ENCODE measurements around the gene C1orf185.

GRCh38 chr1:51086496-51087271 is 15.3 kb upstream of the C1orf185 start:
- TF ChIP-seq EGR1 (IDR thresholded peaks at IDR 0.05) = no peak
- no peak for TF ChIP-seq MAX (IDR thresholded peaks at IDR 0.05)
- no peak for TF ChIP-seq TEAD4 (IDR thresholded peaks at IDR 0.05)
- no peak for TF ChIP-seq CEBPB (IDR thresholded peaks at IDR 0.05)

All from Ishikawa (cell line).